Endothelial cell of umbilical vein (primary cell): ENCODE measurements around the gene AP3S2. TPM values are rescaled to one million over a fixed set of nuclear protein-coding genes. Genes with fewer than 3 reads are reported as not detected.

ENCODE experiments used
- BruUV-seq: library from RNA; stranded (reverse); fragments of 400-500 nt; replicated peaks from 2 replicates; lab custom pipeline; 2021; lab: Mats Ljungman, UMichigan
- CTCF ChIA-PET: fragments of 300-600, 350-600 bp; sonication (Branson Sonifier 250); formaldehyde crosslinking; loops from one replicate; lab custom pipeline; 2021; ENCODE audit warnings: antibody characterized with exemption, inconsistent platforms; lab: Charles Lee
- POLR2A ChIA-PET: fragments of 300-600, 350-600 bp; sonication (Branson Sonifier 250); formaldehyde crosslinking; loops from one replicate; lab custom pipeline; 2021; ENCODE audit warnings: antibody characterized with exemption, inconsistent platforms; lab: Charles Lee
- DNase-seq: peaks from one replicate; pipeline ENCODE4 v3.0.0-alpha.2; 2011; ENCODE audit warnings: low read depth, low spot score
- FAIRE-seq: peaks from 2 replicates; lab custom pipeline; 2011; peaks lifted over from hg19 to GRCh38; lab: Jason Lieb, UNC
- H2AFZ ChIP-seq: 2 replicates; pipeline ENCODE4 v1.6.0; 2012; ENCODE audit warnings: low read depth, low read length, control low read depth, inconsistent platforms
- H3K27ac ChIP-seq: 2 replicates; pipeline ENCODE4 v1.5.1; 2011; ENCODE audit warnings: low read depth, mild to moderate bottlenecking, control low read depth, low read length, moderate library complexity; ENCODE audit not compliant: insufficient read depth
- H3K27me3 ChIP-seq, 2 experiments: 2 replicates each; pipeline versions ENCODE4 v1.6.0 to v1.6.1; 2011; ENCODE audit warnings: low read length in 2 of 2, mixed read lengths in 1 of 2; ENCODE audit not compliant: control insufficient read depth in 2 of 2, insufficient read depth in 2 of 2
- H3K36me3 ChIP-seq, 2 experiments: 2 replicates in 1 of 2; 3 replicates in 1 of 2; pipeline ENCODE4 v1.5.1; 2011; ENCODE audit warnings: low read length in 2 of 2, mild to moderate bottlenecking in 1 of 2, moderate library complexity in 1 of 2; ENCODE audit not compliant: control insufficient read depth in 2 of 2, insufficient read depth in 2 of 2; ENCODE audit errors: extremely low read depth in 1 of 2
- H3K4me1 ChIP-seq: 3 replicates; pipeline ENCODE4 v1.5.1; 2011; ENCODE audit warnings: mild to moderate bottlenecking, low read length; ENCODE audit not compliant: control insufficient read depth, insufficient read depth; ENCODE audit errors: extremely low read depth
- H3K4me2 ChIP-seq: 2 replicates; pipeline ENCODE4 v1.6.1; 2011; ENCODE audit warnings: low read length, control low read depth, mixed read lengths; ENCODE audit not compliant: insufficient read depth
- H3K4me3 ChIP-seq, 3 experiments: fragments of 200-600 bp in 1 of 3; sonication (generic), shearing (Covaris generic) in 1 of 3; replicated peaks in 1 of 3; 2 replicates each; pipeline ENCODE4 v1.5.1; 2011 to 2016; ENCODE audit warnings: control low read depth in 3 of 3, low read length in 3 of 3, mild to moderate bottlenecking in 2 of 3, inconsistent platforms in 1 of 3, low read depth in 1 of 3, moderate library complexity in 1 of 3; ENCODE audit not compliant: insufficient read depth in 1 of 3
- H3K79me2 ChIP-seq: 2 replicates; pipeline ENCODE4 v1.6.0; 2012; ENCODE audit warnings: low read length, inconsistent platforms; ENCODE audit not compliant: control insufficient read depth, insufficient read depth
- H3K9ac ChIP-seq: replicated peaks from 2 replicates; pipeline ENCODE3; 2011; ENCODE audit warnings: low read length, control low read depth; ENCODE audit not compliant: insufficient read depth; ENCODE audit errors: extremely low read depth
- H3K9me1 ChIP-seq: replicated peaks from 3 replicates; pipeline ENCODE4 v1.6.0; 2011; ENCODE audit warnings: mild to moderate bottlenecking, low read length; ENCODE audit not compliant: control insufficient read depth, insufficient read depth; ENCODE audit errors: extremely low read depth
- H3K9me3 ChIP-seq: replicated peaks from 2 replicates; pipeline ENCODE4 v1.5.1; 2012; ENCODE audit warnings: low read length, inconsistent platforms; ENCODE audit not compliant: control insufficient read depth, insufficient read depth
- H4K20me1 ChIP-seq: replicated peaks from 2 replicates; pipeline ENCODE3; 2011; ENCODE audit warnings: mild to moderate bottlenecking, low read length; ENCODE audit not compliant: control insufficient read depth, insufficient read depth; ENCODE audit errors: extremely low read depth
- EZH2 ChIP-seq: IDR thresholded peaks from 2 replicates; pipeline ENCODE4 v1.6.1; 2012; ENCODE audit warnings: borderline replicate concordance, low read depth, mild to moderate bottlenecking, moderate library complexity, low read length, inconsistent platforms; ENCODE audit not compliant: severe bottlenecking
- FOS ChIP-seq: IDR thresholded peaks from 2 replicates; pipeline ENCODE4 v1.6.1; 2011; ENCODE audit warnings: mild to moderate bottlenecking, low read length, moderate library complexity, borderline replicate concordance; ENCODE audit not compliant: insufficient read depth
- GATA2 ChIP-seq: IDR thresholded peaks from 2 replicates; pipeline ENCODE4 v1.7.0; 2011; ENCODE audit warnings: low read depth, mild to moderate bottlenecking, moderate library complexity, mixed read lengths, low read length; ENCODE audit not compliant: insufficient read length, insufficient read depth
- JUN ChIP-seq: IDR thresholded peaks from 2 replicates; pipeline ENCODE4 v1.6.1; 2011; ENCODE audit warnings: borderline replicate concordance, low read depth; ENCODE audit not compliant: insufficient read length, insufficient read depth
- MYC ChIP-seq: IDR thresholded peaks from one replicate; pipeline ENCODE4 v1.6.1; 2011; ENCODE audit warnings: mild to moderate bottlenecking, low read depth, low read length
- POLR2A ChIP-seq: IDR thresholded peaks from 2 replicates; pipeline ENCODE4 v1.6.1; 2012; ENCODE audit warnings: low read depth, mild to moderate bottlenecking, control low read depth, low read length
- POLR2AphosphoS5 ChIP-seq: IDR thresholded peaks from 2 replicates; pipeline ENCODE4 v1.6.1; 2012; ENCODE audit warnings: low read depth, mild to moderate bottlenecking, control low read depth, low read length, moderate library complexity; ENCODE audit not compliant: insufficient read depth
- dilution Hi-C: fragments of 300-500 bp; cut with MboI; formaldehyde crosslinking; loops from one replicate; pipeline ENCODE4 v1.15.0; 2019; ENCODE audit warnings: low sequenced_read_pairs; ENCODE audit not compliant: extremely low pct_ligation_motif_present
- intact Hi-C: fragments of 100-400 bp; cut with micrococcal nuclease; formaldehyde crosslinking; loops from one replicate; pipeline ENCODE4 v1.10.0; 2022
- polyA plus RNA-seq, 4 experiments: library from polyadenylated mRNA; depleted of rRNA in 3 of 4; stranded (reverse) in 3 of 4; unstranded in 1 of 4; fragments of >200 nt; gene quantifications; 2 replicates each; pipeline versions ENCODE4 v1.2.1 to v1.2.3, GENCODE V29; 2011 to 2012; ENCODE audit warnings: missing spikeins in 1 of 4
- total RNA-seq: library from RNA; stranded (reverse); gene quantifications from 2 replicates; pipeline ENCODE4 v1.2.3, GENCODE V29; 2021
- TF ChIP-seq, protein P1 (sequence below): IDR thresholded peaks from 2 replicates; pipeline ENCODE4 v1.6.1; 2011; ENCODE audit not compliant: insufficient read depth, insufficient read length
- TF ChIP-seq, protein P2 (sequence below), 2 donors: IDR thresholded peaks; 1 replicate in 1 of 2; 2 replicates in 1 of 2; pipeline ENCODE4 v1.5.1; 2011; ENCODE audit warnings: low read length in 2 of 2, mild to moderate bottlenecking in 2 of 2, moderate library complexity in 2 of 2, control low read depth in 1 of 2, inconsistent platforms in 1 of 2, low read depth in 1 of 2; ENCODE audit not compliant: insufficient read depth in 1 of 2; ENCODE audit errors: extremely low read depth in 1 of 2

The AP3S2 gene
- total and polyA plus RNA-seq, 2 donors (not counting 3 experiments of a cell fraction or from before 2014, with no cell fraction given) = 14.6 to 31.1 TPM

DNA sequence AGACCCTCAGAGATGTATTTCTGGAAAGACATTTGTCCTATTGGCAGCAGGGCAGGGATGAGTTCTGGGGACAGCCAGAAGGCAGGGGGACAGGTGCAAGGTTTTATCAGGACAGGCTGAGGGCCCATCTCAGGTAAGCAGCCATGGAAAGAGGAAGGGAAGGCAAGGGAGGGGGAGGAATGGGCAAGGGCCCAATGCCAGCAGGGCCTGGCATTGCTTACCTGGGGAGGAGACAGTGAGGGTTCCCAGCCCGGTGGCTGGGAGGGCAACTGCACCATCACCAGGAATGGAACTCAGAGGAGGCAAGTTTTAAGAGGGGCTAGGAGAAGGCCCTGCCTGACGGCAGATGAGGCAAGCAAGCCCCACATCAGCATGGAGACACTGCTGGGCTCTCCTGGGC is 15.8 kb upstream of the AP3S2 start:
- no TSS peak for BruUV-seq
- ChIA-PET POLR2A (no interaction called here), CTCF (no interaction called here)
- Histone ChIP-seq H3K4me2 (no peak overlapping the region), H3K27me3 (no peaks in the 10 kb centered on the region), H3K9me1 (no peaks in the 10 kb centered on the region), H3K27ac (no peak overlapping the region), H3K9ac (no peak overlapping the region), H2AFZ (no peak overlapping the region), H3K79me2 (no peaks in the 10 kb centered on the region), H3K36me3 (peaks cover 0 to 8% of the 10 kb centered on the region in 2 experiments), H3K4me1 (peaks cover 11% of the 10 kb centered on the region), H3K9me3 (no peaks in the 10 kb centered on the region), H3K4me3 (no peak overlapping the region), H4K20me1 (no peaks in the 10 kb centered on the region)
- intact Hi-C loops (loop anchor here (5.0 kb wide), 2 partner anchors 93 to 163 kb away; partner anchors contain the start of gene ZNF710), dilution Hi-C loops (no loop called here)
- DNase-seq = no peak
- TF ChIP-seq POLR2AphosphoS5 = no peak
- no peak for FAIRE-seq

DNA sequence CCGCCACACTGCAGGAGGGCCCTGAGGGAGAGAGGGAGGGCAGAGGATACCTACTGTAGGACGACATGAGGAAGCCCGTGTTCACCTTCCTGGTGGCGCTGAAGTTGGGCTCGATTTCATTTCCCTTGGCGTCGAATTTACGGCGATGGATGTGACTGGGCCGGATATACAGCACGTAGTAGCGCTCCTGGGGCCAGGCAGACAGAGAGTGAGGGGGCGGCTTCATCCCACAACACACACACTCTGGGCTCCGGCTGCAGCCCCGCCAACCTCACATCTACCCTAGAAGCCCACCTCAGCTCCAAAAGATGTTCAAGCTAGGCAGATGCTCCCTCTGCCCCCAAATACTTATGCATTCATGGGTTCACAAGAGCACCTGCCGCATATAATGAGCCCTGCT is 14.4 kb upstream of the AP3S2 start:
- no peak overlapping the region for H3K27ac ChIP-seq
- H3K9me1 ChIP-seq = no peaks in the 10 kb centered on the region
- POLR2A ChIA-PET = no interaction called here
- BruUV-seq = no TSS peak
- intact Hi-C loops = no loop called here
- H3K9me3 ChIP-seq = no peaks in the 10 kb centered on the region
- H2AFZ ChIP-seq = no peak overlapping the region
- H3K9ac ChIP-seq = no peak overlapping the region
- no peaks in the 10 kb centered on the region for H3K79me2 ChIP-seq
- peaks cover 0 to 17% of the 10 kb centered on the region in 2 experiments for H3K36me3 ChIP-seq
- FAIRE-seq (no peak), DNase-seq (no peak)
- no peaks in the 10 kb centered on the region for H3K27me3 ChIP-seq
- peaks cover 11% of the 10 kb centered on the region for H3K4me1 ChIP-seq
- no peaks in the 10 kb centered on the region for H4K20me1 ChIP-seq
- dilution Hi-C loops = no loop called here
- TF ChIP-seq, protein P1, sequence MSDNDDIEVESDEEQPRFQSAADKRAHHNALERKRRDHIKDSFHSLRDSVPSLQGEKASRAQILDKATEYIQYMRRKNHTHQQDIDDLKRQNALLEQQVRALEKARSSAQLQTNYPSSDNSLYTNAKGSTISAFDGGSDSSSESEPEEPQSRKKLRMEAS = no peak
- TF ChIP-seq GATA2 (no peak), MYC (no peak), FOS (no peak), EZH2 (no peak), POLR2AphosphoS5 (no peak), POLR2A (no peak), JUN (no peak)
- TF ChIP-seq, protein P2, sequence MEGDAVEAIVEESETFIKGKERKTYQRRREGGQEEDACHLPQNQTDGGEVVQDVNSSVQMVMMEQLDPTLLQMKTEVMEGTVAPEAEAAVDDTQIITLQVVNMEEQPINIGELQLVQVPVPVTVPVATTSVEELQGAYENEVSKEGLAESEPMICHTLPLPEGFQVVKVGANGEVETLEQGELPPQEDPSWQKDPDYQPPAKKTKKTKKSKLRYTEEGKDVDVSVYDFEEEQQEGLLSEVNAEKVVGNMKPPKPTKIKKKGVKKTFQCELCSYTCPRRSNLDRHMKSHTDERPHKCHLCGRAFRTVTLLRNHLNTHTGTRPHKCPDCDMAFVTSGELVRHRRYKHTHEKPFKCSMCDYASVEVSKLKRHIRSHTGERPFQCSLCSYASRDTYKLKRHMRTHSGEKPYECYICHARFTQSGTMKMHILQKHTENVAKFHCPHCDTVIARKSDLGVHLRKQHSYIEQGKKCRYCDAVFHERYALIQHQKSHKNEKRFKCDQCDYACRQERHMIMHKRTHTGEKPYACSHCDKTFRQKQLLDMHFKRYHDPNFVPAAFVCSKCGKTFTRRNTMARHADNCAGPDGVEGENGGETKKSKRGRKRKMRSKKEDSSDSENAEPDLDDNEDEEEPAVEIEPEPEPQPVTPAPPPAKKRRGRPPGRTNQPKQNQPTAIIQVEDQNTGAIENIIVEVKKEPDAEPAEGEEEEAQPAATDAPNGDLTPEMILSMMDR (IDR thresholded peaks at IDR 0.05; ENCODE audit: extremely low read depth in 1 of 2, insufficient read depth in 1 of 2, low read depth in 1 of 2, low read length in 2 of 2) = no peak
- no peak overlapping the region for H3K4me2 ChIP-seq
- CTCF ChIA-PET = no interaction called here
- H3K4me3 ChIP-seq = no peak overlapping the region
